ENCODE measurements around the gene USP25.

GRCh38 chr21:15768045-15768601 is 38.3 kb downstream of the USP25 start:
- TF ChIP-seq EP300 (IDR thresholded peaks at IDR 0.05) (no peak), POLR2A (IDR thresholded peaks at IDR 0.05) (no peak)
- TF ChIP-seq, protein P1, sequence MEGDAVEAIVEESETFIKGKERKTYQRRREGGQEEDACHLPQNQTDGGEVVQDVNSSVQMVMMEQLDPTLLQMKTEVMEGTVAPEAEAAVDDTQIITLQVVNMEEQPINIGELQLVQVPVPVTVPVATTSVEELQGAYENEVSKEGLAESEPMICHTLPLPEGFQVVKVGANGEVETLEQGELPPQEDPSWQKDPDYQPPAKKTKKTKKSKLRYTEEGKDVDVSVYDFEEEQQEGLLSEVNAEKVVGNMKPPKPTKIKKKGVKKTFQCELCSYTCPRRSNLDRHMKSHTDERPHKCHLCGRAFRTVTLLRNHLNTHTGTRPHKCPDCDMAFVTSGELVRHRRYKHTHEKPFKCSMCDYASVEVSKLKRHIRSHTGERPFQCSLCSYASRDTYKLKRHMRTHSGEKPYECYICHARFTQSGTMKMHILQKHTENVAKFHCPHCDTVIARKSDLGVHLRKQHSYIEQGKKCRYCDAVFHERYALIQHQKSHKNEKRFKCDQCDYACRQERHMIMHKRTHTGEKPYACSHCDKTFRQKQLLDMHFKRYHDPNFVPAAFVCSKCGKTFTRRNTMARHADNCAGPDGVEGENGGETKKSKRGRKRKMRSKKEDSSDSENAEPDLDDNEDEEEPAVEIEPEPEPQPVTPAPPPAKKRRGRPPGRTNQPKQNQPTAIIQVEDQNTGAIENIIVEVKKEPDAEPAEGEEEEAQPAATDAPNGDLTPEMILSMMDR (IDR thresholded peaks at IDR 0.05) = no peak
